HG03442 (cell line): ENCODE results near the gene MGAT5.

Source experiments
- ATAC-seq: cut with Tn5 transposase; IDR thresholded peaks from one replicate; pipeline ENCODE4 v1.9.1; 2021; ENCODE audit warnings: mild to moderate bottlenecking, moderate library complexity; ENCODE audit not compliant: unreplicated experiment

The MGAT5 gene

DNA sequence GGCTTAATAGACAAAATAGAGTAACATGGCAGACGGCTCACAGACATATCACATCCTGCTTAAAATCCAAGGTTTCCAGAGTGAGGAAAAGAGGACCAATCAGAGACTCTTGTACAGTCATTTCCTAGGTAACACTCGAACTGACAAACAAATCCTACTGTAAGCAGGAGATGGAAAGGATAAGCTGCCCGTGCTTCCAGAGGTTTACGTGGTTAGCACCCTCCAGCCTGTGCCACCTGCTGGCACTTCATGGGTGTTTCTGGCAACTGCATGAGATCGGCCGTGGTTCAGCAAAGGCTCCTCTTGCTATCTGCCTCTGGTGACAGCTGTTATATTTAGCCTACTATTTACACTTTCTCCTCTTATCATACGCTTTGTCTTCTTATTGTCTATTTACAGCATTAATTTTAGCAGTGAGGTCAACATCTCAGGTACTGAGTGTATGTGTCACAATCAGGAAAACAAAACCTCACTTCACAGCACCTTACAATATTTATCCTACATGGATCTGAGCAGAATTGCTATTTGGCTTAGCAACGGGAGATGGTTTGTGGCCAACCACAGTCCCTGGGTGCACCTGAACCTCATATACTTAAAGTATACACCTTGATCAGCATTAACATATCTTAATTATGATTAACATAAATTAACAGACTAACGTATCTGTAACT, 238.0 kb downstream of the MGAT5 start:
- ATAC-seq, result no peak

DNA sequence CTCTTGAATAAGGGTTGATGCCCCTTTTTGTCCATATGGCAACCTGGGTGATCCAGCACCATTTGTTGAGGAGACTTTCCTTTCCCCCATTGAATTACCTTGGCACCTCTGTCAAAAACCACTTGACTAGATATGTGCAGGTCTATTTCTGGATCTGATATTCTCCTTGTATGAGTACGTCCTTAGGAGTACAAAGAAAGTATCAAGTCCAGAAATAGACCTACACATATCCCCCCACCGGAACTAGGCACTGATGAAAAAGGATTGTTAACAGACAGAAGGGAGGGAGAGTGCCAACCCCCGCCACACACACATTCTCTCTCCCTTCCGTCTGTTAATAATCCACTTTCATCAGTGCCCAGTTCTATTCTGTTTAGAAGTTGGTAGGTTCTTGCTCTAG, 239.9 kb downstream of the MGAT5 start:
- ATAC-seq, result no peak

DNA sequence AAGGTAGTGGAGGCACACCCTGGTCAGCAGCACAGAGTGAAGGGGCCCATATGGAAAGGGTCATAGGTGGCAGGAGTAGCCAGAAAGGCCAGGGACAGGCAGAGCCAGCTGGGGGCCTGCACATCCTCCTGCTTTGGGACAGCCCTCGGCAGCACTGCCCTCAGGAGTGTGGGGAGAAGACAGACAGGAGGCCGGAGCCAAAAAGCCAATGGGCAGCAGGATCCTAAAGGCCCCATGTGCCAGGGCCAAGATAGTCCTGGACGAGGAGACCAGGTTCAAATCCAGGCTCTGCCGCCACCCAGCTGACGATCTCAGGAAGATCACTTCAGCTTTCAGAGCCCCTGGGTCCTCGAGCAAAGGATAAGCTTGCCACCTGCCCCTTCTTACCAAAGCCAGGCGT, 244.8 kb downstream of the MGAT5 start:
- no peak for ATAC-seq

DNA sequence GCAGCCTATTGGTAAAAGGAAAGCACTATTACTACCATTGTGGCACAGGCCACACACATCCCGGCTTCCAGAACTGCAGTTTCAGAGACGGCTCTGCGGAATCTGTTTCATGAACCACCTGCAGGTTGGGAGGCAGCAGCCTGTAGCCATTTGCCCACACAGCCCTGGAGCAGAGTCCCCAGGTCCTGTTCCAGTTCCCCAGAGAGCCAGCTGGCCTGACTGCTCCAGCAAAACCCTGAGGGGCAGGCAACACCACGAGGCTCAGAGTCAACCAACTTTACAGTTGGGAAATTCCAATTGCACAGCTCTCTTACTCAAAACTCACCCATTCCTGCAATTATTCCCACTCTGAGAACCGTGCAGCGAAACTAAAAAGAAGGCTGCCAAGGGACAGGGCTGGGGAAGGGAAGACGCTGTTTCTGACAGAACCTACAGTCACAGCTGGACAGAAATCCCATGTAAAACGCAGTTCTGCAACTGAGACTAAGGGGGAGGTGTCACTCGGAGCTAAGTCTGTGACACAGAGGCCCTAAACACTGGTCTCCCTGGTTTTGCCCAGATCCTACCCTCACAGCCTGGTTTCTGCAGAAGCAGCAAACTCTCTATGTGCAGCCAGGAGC, 245.5 kb downstream of the MGAT5 start:
- no peak for ATAC-seq

DNA sequence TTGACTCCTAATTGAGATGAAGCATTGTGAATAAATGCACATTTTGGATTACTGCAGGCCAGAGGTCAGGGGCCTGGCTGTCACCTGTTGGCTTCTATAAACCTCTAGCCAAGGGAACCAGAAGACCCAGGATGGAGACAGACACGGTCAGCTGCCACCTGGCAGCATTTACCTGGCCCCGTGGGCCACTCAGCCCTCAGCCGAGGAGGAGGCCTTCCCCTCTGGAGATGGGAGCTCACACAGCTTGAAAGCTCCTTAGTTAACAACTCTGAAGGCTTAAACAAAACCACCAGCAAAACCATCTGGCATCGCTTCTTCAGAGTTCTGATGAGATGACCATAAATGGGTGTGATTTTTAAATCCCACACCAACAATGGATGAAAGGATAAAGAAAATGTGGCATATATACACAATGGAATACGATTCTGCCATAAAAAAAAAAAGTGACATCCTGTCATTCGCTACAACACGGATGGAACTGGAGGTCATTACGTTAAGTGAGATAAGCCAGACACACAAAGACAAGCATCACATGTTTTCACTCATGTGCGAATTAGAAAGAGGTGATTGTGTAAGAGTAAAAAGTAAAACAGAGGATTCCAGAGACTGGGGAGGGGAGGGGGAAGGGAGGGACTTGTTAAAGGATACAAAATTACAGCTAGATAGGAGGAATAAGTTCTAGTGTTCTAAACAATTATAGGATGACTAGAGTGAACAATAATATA, 246.5 kb downstream of the MGAT5 start:
- ATAC-seq, result no peak

DNA sequence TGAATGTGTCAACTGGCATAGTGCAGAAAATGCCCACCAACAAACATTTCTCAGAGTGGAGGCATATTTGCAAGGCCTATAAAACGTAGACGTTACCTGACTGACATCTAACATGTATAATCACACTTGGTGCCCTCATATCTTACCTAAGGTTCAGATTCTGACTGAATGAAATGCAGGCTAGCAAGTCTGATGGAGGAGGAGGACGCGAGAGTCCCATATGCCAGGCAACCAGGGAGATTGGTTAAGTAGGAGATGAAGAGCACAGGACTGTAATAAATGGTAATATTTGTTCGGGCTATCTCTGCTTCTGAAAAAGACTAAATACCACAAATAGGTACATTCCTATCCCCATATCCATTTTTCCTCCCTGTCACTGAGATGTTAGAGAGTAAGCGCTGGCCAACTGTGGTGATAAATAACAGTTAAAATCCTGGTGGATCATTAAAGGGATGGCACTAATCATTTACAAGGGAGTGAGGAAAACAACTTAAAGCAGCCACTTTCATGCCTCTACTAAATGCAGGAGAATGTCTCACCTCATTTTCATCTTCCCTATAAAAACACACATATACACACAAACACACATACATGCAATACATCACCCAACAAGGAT, 247.7 kb downstream of the MGAT5 start:
- no peak for ATAC-seq

DNA sequence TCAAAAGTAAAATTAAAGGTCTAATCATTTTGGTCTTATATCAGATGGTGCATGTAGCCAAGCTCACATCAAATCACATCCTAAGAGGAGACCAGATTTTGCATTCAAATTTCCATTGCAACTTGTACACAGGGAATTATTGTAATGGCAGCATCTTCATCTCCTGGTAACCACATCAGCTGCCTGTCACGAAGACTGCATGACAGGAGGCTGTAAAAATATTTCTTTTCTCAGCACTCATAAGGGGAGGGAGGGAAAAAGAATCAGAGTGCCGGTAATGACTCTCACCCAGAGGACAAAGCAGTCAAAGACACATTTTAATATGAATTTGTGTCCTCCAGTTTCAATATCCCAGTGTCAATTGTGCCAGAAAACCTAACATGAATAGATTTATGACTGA, 248.2 kb downstream of the MGAT5 start:
- ATAC-seq, result no peak
